HFF-Myc (cell line): ENCODE measurements around the gene HSPB1.

Experiments
- DNase-seq: peaks from one replicate; pipeline ENCODE4 v3.0.0-alpha.2; 2011; ENCODE audit warnings: low read depth; ENCODE audit errors: extremely low read depth
- H3K4me3 ChIP-seq: replicated peaks from 2 replicates; pipeline ENCODE4 v1.5.1; 2011; ENCODE audit warnings: low read depth, mild to moderate bottlenecking, control low read depth, low read length
- TF ChIP-seq, protein P1 (sequence below): IDR thresholded peaks from 2 replicates; pipeline ENCODE4 v1.5.1; 2012; ENCODE audit warnings: mild to moderate bottlenecking, low read depth, low read length, control low read depth; ENCODE audit errors: missing control alignments

Gene HSPB1

DNA sequence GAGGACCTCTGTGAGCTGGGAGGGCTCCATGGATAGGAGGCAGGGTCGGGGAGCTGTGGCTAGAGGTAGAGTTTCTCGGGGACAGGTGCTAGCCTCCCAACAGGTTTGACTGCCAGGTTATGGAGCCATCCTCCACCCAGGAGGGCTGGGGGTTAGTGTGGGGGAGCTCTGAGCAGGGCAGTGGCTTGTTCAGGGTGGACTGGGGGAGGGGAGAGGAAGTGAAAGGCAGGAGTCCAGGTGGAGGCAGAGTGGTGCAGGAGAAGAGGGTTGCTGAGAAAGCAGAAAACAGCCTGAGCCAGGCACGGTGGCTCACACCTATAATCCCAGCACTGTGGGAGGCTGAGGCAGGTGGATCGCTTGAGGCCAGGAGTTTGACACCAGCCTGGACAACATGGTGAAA, 40.5 kb upstream of the HSPB1 start:
- H3K4me3 ChIP-seq = no peak overlapping the region
- no peak for DNase-seq
- TF ChIP-seq, protein P1, sequence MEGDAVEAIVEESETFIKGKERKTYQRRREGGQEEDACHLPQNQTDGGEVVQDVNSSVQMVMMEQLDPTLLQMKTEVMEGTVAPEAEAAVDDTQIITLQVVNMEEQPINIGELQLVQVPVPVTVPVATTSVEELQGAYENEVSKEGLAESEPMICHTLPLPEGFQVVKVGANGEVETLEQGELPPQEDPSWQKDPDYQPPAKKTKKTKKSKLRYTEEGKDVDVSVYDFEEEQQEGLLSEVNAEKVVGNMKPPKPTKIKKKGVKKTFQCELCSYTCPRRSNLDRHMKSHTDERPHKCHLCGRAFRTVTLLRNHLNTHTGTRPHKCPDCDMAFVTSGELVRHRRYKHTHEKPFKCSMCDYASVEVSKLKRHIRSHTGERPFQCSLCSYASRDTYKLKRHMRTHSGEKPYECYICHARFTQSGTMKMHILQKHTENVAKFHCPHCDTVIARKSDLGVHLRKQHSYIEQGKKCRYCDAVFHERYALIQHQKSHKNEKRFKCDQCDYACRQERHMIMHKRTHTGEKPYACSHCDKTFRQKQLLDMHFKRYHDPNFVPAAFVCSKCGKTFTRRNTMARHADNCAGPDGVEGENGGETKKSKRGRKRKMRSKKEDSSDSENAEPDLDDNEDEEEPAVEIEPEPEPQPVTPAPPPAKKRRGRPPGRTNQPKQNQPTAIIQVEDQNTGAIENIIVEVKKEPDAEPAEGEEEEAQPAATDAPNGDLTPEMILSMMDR = no peak

DNA sequence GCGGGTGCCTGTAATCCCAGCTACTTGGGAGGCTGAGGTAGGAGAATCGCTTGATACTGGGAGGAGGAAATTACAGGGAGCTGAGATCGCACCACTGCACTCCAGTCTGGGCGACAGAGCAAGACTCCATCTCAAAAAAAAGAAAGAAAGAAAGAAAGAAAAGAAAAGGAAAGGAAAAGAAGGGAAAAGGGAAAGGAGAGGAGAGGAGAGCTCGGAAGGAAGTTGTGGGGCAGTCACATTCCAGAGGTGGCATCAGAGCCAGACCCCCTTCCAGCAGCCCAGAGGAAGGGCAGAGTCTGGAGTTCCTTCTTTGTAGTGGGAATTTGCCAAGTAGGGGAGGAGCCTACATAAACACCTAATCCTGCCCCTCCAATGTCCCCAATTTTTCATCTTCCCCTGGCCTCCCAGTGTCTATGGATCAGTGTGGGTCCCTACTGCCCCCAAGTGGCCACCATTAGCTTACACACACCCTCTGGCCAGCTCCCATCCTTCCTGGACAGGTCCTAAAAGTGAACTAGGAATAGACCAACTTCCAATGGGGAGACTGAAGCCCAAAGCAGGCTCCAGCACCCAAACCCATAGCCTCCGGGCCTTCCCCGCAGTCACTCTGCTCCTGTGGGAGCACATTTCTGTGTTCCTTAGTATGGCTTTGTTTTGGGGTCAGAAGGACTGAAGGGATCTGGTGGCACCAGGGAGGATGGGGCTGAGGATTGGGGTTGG, 39.6 kb upstream of the HSPB1 start:
- TF ChIP-seq, protein P1 = peak; percentile 86
- DNase-seq = peak; percentile 51
- no peak overlapping the region for H3K4me3 ChIP-seq

DNA sequence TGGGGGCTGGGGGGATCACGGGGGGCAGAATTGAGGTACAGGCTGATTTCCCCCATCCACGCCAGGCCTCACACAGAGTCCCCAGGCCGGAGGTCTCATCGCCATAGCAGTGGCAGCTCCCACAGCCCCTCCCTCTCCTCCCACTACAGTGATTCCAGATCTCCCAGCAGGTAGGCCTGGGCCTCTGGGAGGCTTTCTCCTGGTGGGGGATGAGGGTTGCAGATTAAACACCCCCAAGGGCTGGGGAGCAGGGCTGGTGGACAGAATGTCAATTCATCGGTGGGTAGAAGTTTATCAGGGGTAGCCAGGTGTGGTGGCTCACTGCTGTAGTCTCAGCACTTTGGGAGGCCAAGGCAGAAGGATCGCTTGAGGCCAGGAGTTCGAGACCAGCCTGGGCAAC, 37.2 kb upstream of the HSPB1 start:
- H3K4me3 ChIP-seq = no peak overlapping the region
- DNase-seq = no peak
- TF ChIP-seq, protein P1 = no peak

DNA sequence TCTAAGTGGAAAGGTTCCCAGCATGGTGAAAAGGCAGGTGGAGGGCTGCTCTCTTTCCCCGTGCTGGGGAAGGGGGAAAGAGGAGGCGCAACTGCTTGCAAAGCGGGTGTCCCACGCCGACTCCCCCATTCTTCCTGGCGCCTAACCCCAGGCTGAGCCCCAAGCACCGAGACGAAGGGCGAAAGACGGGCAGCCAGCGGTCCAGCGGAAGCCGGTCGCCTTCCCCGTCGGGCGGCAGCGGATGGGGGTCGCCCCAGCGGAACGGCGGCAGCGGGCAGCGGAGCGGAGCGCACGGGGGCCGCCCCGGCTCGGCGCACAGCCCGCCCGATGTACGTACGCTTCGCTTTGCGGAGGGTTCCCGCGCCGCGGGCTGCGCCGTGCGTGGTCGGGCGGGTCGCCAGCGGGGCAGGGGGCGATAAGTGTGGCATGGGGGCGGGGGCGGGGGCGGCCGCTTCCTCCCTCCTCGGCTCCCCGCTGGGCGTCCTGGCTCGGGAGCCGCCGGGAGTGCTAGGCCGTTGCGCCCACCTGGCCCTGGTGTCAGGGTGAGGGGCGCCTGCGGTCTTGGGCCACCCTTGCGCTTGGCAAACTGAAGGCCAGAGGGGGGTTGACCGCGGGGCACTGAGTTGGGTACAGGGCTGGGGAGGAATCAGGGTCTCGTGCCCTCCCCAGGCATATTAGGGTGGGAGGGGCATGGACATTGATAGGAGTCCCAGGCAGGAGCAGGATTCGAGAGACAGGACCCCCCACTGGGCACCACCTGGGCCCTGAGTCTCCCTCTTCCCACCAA, 35.2 kb upstream of the HSPB1 start:
- 0 out of 2 replicates have a peak overlapping the region, but pooled peaks have one; percentile 6 for H3K4me3 ChIP-seq
- DNase-seq = no peak
- TF ChIP-seq, protein P1 = no peak

DNA sequence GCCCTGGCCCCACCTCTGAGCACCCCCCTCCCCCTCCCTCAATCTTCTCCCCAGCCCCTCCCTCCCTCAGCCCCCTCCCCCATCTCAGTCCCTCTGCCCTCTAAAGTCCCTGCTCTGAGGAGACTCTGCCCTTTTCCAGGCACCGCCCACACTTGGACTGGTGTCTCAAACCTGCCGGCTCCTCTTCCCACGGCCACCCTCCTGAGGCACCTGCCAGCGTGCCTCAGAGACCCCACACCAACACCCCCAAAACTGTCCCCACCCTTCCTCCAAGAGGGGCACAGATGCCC, 34.6 kb upstream of the HSPB1 start:
- DNase-seq = no peak
- H3K4me3 ChIP-seq = no peak overlapping the region
- TF ChIP-seq, protein P1 = no peak

DNA sequence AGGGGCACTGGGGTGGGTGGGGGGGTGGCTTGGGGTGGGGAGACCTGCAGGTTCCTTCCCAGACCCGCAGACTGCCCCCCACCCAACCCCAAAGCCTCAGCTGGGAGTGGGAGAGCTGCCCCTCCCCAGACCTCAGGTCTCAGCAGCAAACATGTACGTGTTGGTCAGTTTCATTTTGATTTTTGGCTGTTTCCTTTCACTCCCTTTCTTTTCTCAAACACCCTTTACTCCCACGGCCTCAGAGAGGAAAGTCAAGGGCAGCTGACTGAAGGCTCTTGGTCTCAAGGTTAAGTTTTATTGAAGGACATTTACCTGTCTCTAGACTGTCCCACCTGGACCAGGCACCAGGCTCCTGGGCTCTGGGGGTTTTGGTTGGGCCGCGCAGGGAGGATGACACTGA, 34.1 kb upstream of the HSPB1 start:
- no peak for DNase-seq
- no peak overlapping the region for H3K4me3 ChIP-seq
- TF ChIP-seq, protein P1 = no peak
